OCI-LY7 (cell line): ENCODE results near the gene IRF2. TPM values are rescaled to one million over a fixed set of nuclear protein-coding genes. Genes with fewer than 3 reads are reported as not detected.
A peak's percentile ranks its signal among the peaks of the same experiment; 100 is the strongest.

Experiments used
- BruUV-seq: library from RNA; stranded (reverse); fragments of 400-500 nt; replicated peaks from 2 replicates; lab custom pipeline; 2021; lab: Mats Ljungman, UMichigan
- CTCF ChIA-PET: fragments of 300-600 bp; sonication (Branson Sonifier 250); formaldehyde crosslinking; loops from one replicate; lab custom pipeline; 2022; ENCODE audit warnings: antibody characterized with exemption; ENCODE audit not compliant: unreplicated experiment; lab: Charles Lee
- POLR2A ChIA-PET: fragments of 300-600 bp; sonication (Branson Sonifier 250); formaldehyde crosslinking; loops from one replicate; lab custom pipeline; 2022; ENCODE audit warnings: antibody characterized with exemption; lab: Charles Lee
- DNase-seq: peaks from one replicate; pipeline ENCODE4 v3.0.0-alpha.2; 2015; ENCODE audit warnings: low spot score
- H2AFZ ChIP-seq: fragments of 200-600 bp; sonication (generic), shearing (Covaris generic); 2 replicates; pipeline ENCODE4 v1.6.1; 2014; ENCODE audit warnings: mild to moderate bottlenecking, antibody characterized with exemption, low read length, moderate library complexity
- H3K27ac ChIP-seq: fragments of 200-600 bp; sonication (generic); 2 replicates; pipeline ENCODE4 v1.5.1; 2014; ENCODE audit warnings: mixed run types, low read depth, mild to moderate bottlenecking, moderate library complexity, low read length, inconsistent platforms; ENCODE audit not compliant: poor library complexity, severe bottlenecking
- H3K36me3 ChIP-seq: fragments of 200-600 bp; sonication (generic); 2 replicates; pipeline ENCODE4 v1.6.1; 2014; ENCODE audit warnings: mild to moderate bottlenecking, antibody characterized with exemption, low read length, moderate library complexity, mixed read lengths; ENCODE audit not compliant: insufficient read depth
- H3K4me1 ChIP-seq: fragments of 200-600 bp; sonication (generic); 2 replicates; pipeline ENCODE4 v1.5.1; 2014; ENCODE audit warnings: mild to moderate bottlenecking, low read length; ENCODE audit not compliant: insufficient read depth, poor library complexity, severe bottlenecking
- H3K4me2 ChIP-seq: fragments of 200-600 bp; sonication (generic); 2 replicates; pipeline ENCODE4 v1.6.1; 2014; ENCODE audit warnings: mild to moderate bottlenecking, low read length
- H3K4me3 ChIP-seq: fragments of 200-600 bp; sonication (generic); 2 replicates; pipeline ENCODE4 v1.5.1; 2014; ENCODE audit warnings: mild to moderate bottlenecking, low read depth, low read length; ENCODE audit not compliant: poor library complexity, severe bottlenecking
- H3K79me2 ChIP-seq: fragments of 200-600 bp; sonication (generic); 2 replicates; pipeline ENCODE4 v1.6.1; 2016; ENCODE audit warnings: low read depth, mild to moderate bottlenecking, low read length, moderate library complexity, mixed read lengths; ENCODE audit not compliant: insufficient read depth
- H3K9me2 ChIP-seq: fragments of 200-600 bp; sonication (generic); 2 replicates; pipeline ENCODE4 v1.6.1; 2016; ENCODE audit warnings: mild to moderate bottlenecking, low read length, mixed read lengths; ENCODE audit not compliant: insufficient read depth
- H3K9me3 ChIP-seq: fragments of 200-600 bp; sonication (generic); 2 replicates; pipeline ENCODE4 v1.6.1; 2014; ENCODE audit warnings: mild to moderate bottlenecking, mixed run types, low read length, mixed read lengths
- H4K20me1 ChIP-seq: fragments of 200-600 bp; sonication (generic); 2 replicates; pipeline ENCODE4 v1.6.1; 2014; ENCODE audit warnings: mild to moderate bottlenecking, antibody characterized with exemption, low read length, moderate library complexity, mixed read lengths; ENCODE audit not compliant: insufficient read depth
- EZH2phosphoT487 ChIP-seq: fragments of 200-600 bp; sonication (generic); IDR thresholded peaks from 2 replicates; pipeline ENCODE4 v1.6.1; 2018; ENCODE audit warnings: low read depth, borderline replicate concordance, mild to moderate bottlenecking, mixed run types, antibody characterized with exemption, low read length, moderate library complexity, mixed read lengths
- intact Hi-C: fragments of 100-400 bp; cut with micrococcal nuclease; formaldehyde crosslinking; loops from one replicate; pipeline ENCODE4 v1.10.0; 2022; ENCODE audit not compliant: unreplicated experiment
- total RNA-seq, 2 experiments: library from RNA; depleted of rRNA in 1 of 2; stranded (reverse); fragments of >200 nt in 1 of 2; shearing (Covaris generic) in 1 of 2; gene quantifications; 2 replicates each; pipeline ENCODE4 v1.2.3, GENCODE V29; 2014 to 2022
- TF ChIP-seq, protein P1 (sequence below): fragments of 200-600 bp; sonication (generic); conservative IDR thresholded peaks from 2 replicates; pipeline ENCODE4 v1.5.1; 2014; ENCODE audit warnings: mild to moderate bottlenecking, antibody characterized with exemption, low read length, moderate library complexity, mixed read lengths

IRF2 gene
- total RNA-seq, 2 experiments from 2014 or later = 32.3 to 37.8 TPM

DNA sequence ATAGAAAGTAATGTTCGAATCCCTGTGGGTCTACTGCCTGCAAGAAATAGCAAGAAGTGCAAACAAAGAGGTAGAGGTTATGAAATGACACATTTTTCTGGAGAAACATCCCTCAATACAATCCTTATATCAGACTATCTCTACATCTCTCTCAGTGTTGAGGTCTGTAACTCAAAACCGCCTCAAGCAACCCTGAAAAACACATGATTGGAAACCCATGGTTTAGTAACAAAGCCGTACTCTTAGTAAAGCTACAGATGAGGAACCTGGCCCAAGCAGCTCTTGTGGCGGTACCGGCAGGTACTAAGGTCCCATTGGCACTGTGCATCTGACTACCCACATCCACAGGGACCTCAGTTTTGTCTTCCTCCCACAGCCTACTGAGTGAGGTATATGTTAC, 53.9 kb downstream of the IRF2 start:
- Histone ChIP-seq H3K27ac (no peak overlapping the region), H3K36me3 (peaks cover 75% of the 10 kb centered on the region), H3K4me3 (no peak overlapping the region), H3K79me2 (no peaks in the 10 kb centered on the region; the same call in 1 of the 2 replicates), H2AFZ (peak overlapping the region; percentile 1; the same call in 1 of the 2 replicates), H3K9me2 (no peaks in the 10 kb centered on the region), H3K4me1 (peaks cover 41% of the 10 kb centered on the region), H4K20me1 (no peaks in the 10 kb centered on the region), H3K4me2 (peak overlapping the region; percentile 60), H3K9me3 (peaks cover 11% of the 10 kb centered on the region)
- CTCF ChIA-PET = interaction anchor here (0.8 kb wide), 1 partner anchor 77 kb away, joined by 3 read pairs; no protein-coding TSS in a partner anchor
- intact Hi-C loops = no loop called here
- TF ChIP-seq, protein P1, sequence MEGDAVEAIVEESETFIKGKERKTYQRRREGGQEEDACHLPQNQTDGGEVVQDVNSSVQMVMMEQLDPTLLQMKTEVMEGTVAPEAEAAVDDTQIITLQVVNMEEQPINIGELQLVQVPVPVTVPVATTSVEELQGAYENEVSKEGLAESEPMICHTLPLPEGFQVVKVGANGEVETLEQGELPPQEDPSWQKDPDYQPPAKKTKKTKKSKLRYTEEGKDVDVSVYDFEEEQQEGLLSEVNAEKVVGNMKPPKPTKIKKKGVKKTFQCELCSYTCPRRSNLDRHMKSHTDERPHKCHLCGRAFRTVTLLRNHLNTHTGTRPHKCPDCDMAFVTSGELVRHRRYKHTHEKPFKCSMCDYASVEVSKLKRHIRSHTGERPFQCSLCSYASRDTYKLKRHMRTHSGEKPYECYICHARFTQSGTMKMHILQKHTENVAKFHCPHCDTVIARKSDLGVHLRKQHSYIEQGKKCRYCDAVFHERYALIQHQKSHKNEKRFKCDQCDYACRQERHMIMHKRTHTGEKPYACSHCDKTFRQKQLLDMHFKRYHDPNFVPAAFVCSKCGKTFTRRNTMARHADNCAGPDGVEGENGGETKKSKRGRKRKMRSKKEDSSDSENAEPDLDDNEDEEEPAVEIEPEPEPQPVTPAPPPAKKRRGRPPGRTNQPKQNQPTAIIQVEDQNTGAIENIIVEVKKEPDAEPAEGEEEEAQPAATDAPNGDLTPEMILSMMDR = no peak
- no peak for TF ChIP-seq EZH2phosphoT487
- BruUV-seq = no TSS peak
- POLR2A ChIA-PET = interaction anchor here (0.8 to 1.9 kb wide), 8 partner anchors 10 to 140 kb away, joined by 3 to 10 read pairs (median 4); no protein-coding TSS in a partner anchor
- no peak for DNase-seq

GRCh38 chr4:184419976-184420375, 54.4 kb downstream of the IRF2 start:
- Histone ChIP-seq H3K4me1 (peaks cover 41% of the 10 kb centered on the region), H3K4me3 (no peak overlapping the region), H3K9me2 (no peaks in the 10 kb centered on the region), H3K36me3 (peaks cover 75% of the 10 kb centered on the region), H3K9me3 (peaks cover 11% of the 10 kb centered on the region), H3K79me2 (no peaks in the 10 kb centered on the region; the same call in 1 of the 2 replicates), H3K4me2 (peak overlapping the region; percentile 60), H3K27ac (no peak overlapping the region), H4K20me1 (no peaks in the 10 kb centered on the region), H2AFZ (peak overlapping the region; percentile 1; the same call in 1 of the 2 replicates)
- TF ChIP-seq, protein P1 = no peak
- TF ChIP-seq EZH2phosphoT487 = no peak
- intact Hi-C loops = no loop called here
- DNase-seq = no peak
- ChIA-PET CTCF (no interaction called here), POLR2A (interaction anchor here (0.9 to 1.9 kb wide), 4 partner anchors 15 to 140 kb away, joined by 3 to 10 read pairs (median 4); no protein-coding TSS in a partner anchor)
- no TSS peak for BruUV-seq
